Loucy (cell line): ENCODE data around the gene CYLD.

Experiments used
- EZH2phosphoT487 ChIP-seq: fragments of 200-600 bp; IDR thresholded peaks from 2 replicates; pipeline ENCODE4 v1.6.1; 2018; ENCODE audit warnings: antibody characterized with exemption, mild to moderate bottlenecking, moderate library complexity, borderline replicate concordance
- TF ChIP-seq, protein P1 (sequence below): fragments of 200-600 bp; sonication (generic); conservative IDR thresholded peaks from 2 replicates; pipeline ENCODE4 v1.5.1; 2014; ENCODE audit warnings: mild to moderate bottlenecking, antibody characterized with exemption, low read length

DNA sequence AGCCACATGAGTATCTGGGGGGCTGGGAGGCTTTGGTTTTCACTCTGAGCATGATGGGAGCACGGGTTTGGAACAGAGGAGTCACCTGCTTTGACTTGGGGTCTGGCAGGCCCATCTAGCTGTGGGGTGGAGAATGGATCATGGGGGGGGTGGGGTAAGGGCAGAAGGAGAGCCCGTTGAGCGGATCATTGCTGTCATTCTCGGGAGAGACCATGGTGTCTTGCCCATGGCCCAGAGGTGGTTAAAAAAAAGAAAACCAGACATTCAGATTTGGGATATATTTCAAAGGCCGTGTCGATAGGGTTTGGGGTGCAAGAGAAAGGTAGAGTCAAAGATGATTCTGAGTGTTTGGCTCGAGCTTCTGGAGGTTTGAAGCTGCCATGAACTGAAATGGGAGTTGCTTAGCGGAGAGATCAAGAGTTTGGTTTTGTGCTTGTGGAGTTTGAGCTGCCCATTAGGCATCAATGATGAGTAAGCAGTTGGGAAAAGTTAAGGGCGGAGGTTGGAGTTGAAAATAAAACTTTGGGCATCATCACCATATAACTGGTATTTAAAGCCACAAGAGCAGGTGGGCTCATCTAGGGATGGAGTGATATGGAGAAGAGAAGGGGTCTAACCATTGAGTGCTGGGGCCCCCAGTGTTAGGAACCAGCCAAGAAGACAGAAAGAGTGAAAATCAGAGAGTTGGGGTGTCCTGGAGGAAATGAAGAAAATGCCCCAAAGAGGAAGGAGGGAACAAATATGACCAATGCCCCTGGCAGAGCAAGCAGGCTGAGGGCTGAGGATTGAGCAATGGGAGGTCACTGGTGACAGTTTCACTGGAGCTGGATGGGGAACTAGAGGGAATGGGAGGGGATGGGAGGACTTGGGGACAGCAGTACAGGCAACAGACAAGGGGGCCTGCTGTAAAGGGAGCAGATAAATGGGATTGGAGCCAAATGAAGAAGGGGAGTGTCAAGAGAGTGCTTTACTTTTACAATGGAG, 46.6 kb upstream of the CYLD start:
- TF ChIP-seq, protein P1, sequence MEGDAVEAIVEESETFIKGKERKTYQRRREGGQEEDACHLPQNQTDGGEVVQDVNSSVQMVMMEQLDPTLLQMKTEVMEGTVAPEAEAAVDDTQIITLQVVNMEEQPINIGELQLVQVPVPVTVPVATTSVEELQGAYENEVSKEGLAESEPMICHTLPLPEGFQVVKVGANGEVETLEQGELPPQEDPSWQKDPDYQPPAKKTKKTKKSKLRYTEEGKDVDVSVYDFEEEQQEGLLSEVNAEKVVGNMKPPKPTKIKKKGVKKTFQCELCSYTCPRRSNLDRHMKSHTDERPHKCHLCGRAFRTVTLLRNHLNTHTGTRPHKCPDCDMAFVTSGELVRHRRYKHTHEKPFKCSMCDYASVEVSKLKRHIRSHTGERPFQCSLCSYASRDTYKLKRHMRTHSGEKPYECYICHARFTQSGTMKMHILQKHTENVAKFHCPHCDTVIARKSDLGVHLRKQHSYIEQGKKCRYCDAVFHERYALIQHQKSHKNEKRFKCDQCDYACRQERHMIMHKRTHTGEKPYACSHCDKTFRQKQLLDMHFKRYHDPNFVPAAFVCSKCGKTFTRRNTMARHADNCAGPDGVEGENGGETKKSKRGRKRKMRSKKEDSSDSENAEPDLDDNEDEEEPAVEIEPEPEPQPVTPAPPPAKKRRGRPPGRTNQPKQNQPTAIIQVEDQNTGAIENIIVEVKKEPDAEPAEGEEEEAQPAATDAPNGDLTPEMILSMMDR = no peak
- no peak for TF ChIP-seq EZH2phosphoT487
